ENCODE measurements around the gene COMT. TPM values are rescaled to one million over a fixed set of nuclear protein-coding genes. Genes with fewer than 3 reads are reported as not detected.

COMT gene
- total RNA-seq, 1 donor from 2014 or later, result 186 TPM

GRCh38 chr22:19914201-19914943 lies 27.2 kb upstream of the COMT start:
- Mint-ChIP-seq H3K27me3 (ENCODE audit: low read depth) (no peaks in the 10 kb centered on the region), H3K4me1 (ENCODE audit: low read depth) (no peaks in the 10 kb centered on the region), H3K36me3 (ENCODE audit: low read depth) (peaks cover 26% of the 10 kb centered on the region), H3K4me3 (ENCODE audit: unreplicated experiment) (no peak overlapping the region), H3K27ac (ENCODE audit: unreplicated experiment) (no peak overlapping the region), H3K9me3 (ENCODE audit: low read depth) (no peaks in the 10 kb centered on the region)
- no peak for TF ChIP-seq CTCF (IDR thresholded peaks at IDR 0.05)
- DNase-seq (ENCODE audit: low spot score), result no peak

- no peak for TF ChIP-seq CTCF (IDR thresholded peaks at IDR 0.05)
- no peak for DNase-seq (ENCODE audit: low spot score)
- Mint-ChIP-seq H3K4me3 (ENCODE audit: unreplicated experiment) (no peak overlapping the region), H3K27ac (ENCODE audit: unreplicated experiment) (no peak overlapping the region), H3K9me3 (ENCODE audit: low read depth) (no peaks in the 10 kb centered on the region), H3K36me3 (ENCODE audit: low read depth) (peaks cover 26% of the 10 kb centered on the region), H3K27me3 (ENCODE audit: low read depth) (no peaks in the 10 kb centered on the region), H3K4me1 (ENCODE audit: low read depth) (no peaks in the 10 kb centered on the region)
Measured at GRCh38 chr22:19915287-19915954, 26.2 kb upstream of the COMT start.

GRCh38 chr22:19916006-19916405 lies 25.6 kb upstream of the COMT start:
- no peak overlapping the region for H3K27ac Mint-ChIP-seq (ENCODE audit: unreplicated experiment)
- H3K4me1 Mint-ChIP-seq (ENCODE audit: low read depth), result no peaks in the 10 kb centered on the region
- TF ChIP-seq CTCF (IDR thresholded peaks at IDR 0.05), result no peak
- DNase-seq (ENCODE audit: low spot score), result no peak
- H3K9me3 Mint-ChIP-seq (ENCODE audit: low read depth), result no peaks in the 10 kb centered on the region
- H3K27me3 Mint-ChIP-seq (ENCODE audit: low read depth), result no peaks in the 10 kb centered on the region
- H3K36me3 Mint-ChIP-seq (ENCODE audit: low read depth), result peaks cover 26% of the 10 kb centered on the region
- no peak overlapping the region for H3K4me3 Mint-ChIP-seq (ENCODE audit: unreplicated experiment)

- peaks cover 26% of the 10 kb centered on the region for H3K36me3 Mint-ChIP-seq (ENCODE audit: low read depth)
Measured at GRCh38 chr22:19916941-19917340, 24.6 kb upstream of the COMT start.

More at GRCh38 chr22:19916941-19917340, 24.6 kb upstream of the COMT start:
- no peak for DNase-seq (ENCODE audit: low spot score)
- Mint-ChIP-seq H3K4me1 (ENCODE audit: low read depth) (no peaks in the 10 kb centered on the region), H3K4me3 (ENCODE audit: unreplicated experiment) (no peak overlapping the region), H3K27ac (ENCODE audit: unreplicated experiment) (no peak overlapping the region), H3K9me3 (ENCODE audit: low read depth) (no peaks in the 10 kb centered on the region), H3K27me3 (ENCODE audit: low read depth) (no peaks in the 10 kb centered on the region)
- no peak for TF ChIP-seq CTCF (IDR thresholded peaks at IDR 0.05)

All from chondrocyte (in vitro differentiated cells).